ENCODE results near the gene GNA12.

- TF ChIP-seq SP1 (IDR thresholded peaks at IDR 0.05; ENCODE audit: low read depth, low read length) (no peak), POLR2A (IDR thresholded peaks at IDR 0.05; ENCODE audit: low read depth, low read length) (no peak), CEBPZ (IDR thresholded peaks at IDR 0.05; ENCODE audit: low read depth, low read length) (no peak), ZBTB40 (IDR thresholded peaks at IDR 0.05; ENCODE audit: borderline replicate concordance) (no peak), ZZZ3 (IDR thresholded peaks at IDR 0.05; ENCODE audit: control insufficient read depth, insufficient read length, low read depth) (no peak), BACH1 (IDR thresholded peaks at IDR 0.05; ENCODE audit: borderline replicate concordance) (no peak), EZH2 (IDR thresholded peaks at IDR 0.05; ENCODE audit: borderline replicate concordance, control insufficient read depth, low read depth, low read length) (no peak), MYC (IDR thresholded peaks at IDR 0.05; ENCODE audit: insufficient read depth, insufficient read length, insufficient replicate concordance, low read length, severe bottlenecking) (no peak), ZNF592 (IDR thresholded peaks at IDR 0.05) (no peak), SPI1 (IDR thresholded peaks at IDR 0.05; ENCODE audit: borderline replicate concordance, insufficient read depth, low read depth, low read length) (no peak), CHD4 (IDR thresholded peaks at IDR 0.05) (no peak), USF2 (IDR thresholded peaks at IDR 0.05; ENCODE audit: borderline replicate concordance, low read depth, low read length) (no peak), POLR2AphosphoS5 (IDR thresholded peaks at IDR 0.05; ENCODE audit: low read length) (no peak), CREM (IDR thresholded peaks at IDR 0.05; ENCODE audit: low read depth) (no peak)
Measured at GRCh38 chr7:2840458-2840857, 3.6 kb downstream of the GNA12 start.
